Measurements from ENCODE around the gene PTPRN2.
"Not testable (repeated sequence)": the region's sequence is repeated elsewhere in the genome, so short reads cannot be mapped to it uniquely, and the experiment has no call there.

The PTPRN2 gene

DNA sequence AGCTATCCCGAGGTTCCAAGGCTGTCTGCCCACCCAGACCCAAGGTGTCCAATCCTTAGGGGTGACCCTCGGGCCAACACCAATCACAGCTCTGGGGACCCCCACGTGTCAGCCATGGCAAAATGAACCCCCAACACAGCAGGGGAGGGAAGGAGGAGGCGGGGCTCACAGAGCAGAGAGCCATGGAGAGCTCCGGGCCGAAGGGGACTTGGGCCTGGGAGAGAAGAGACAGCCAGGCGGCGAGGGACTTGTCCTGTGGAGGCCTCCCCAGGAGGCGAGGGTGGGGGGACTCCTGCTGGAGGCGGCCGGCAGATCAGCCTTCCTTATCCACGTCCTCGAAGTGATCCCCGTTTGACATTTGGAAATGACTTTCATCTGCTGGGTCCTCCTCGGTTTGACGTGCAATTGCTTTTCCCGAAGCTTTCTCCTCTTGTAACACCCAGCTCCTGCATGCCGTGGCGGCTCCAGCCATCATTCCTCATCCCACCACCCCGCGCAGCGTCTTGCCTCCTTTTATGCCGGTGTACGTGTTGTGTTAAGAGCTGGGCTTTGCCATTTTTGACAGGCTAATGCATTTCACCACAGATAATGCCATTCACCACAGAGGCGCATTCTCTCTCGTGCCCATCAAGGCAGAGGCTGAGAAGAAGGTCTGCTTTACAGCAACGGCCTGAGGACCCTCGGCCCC, 913.5 kb downstream of the PTPRN2 start:
- Mint-ChIP-seq H3K27me3 (peaks cover 100% of the 10 kb centered on the region), H3K9me3 (no peaks in the 10 kb centered on the region), H3K36me3 (ENCODE audit: insufficient read depth) (no peaks in the 10 kb centered on the region), H3K4me3 (no peak overlapping the region), H3K4me1 (peaks cover 6% of the 10 kb centered on the region), H3K27ac (ENCODE audit: low read depth) (no peak overlapping the region)
- no peak for ATAC-seq (replicated peaks; ENCODE audit: extremely low read depth, poor library complexity, severe bottlenecking)
- DNase-seq (ENCODE audit: low spot score in 2 of 2), result no peak

DNA sequence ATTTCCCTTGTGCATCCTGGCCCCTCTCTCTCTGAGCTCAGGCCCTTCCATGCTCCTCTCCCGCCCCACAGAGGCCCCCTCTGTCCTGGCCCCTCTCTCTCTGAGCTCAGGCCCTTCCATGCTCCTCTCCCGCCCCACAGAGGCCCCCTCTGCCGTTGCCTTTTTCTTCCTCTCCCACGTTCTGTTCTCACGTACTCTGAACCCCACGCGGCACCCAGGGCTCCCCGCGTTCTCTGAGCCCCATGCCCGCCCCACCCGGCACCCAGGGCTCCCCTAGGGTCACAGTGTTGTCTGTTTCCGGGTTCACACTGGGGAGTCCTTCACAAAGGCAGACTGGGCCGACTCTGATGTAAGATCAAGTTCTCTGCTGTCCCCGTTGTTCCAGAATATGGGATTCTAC, 914.0 kb downstream of the PTPRN2 start:
- H3K4me1 Mint-ChIP-seq, result peaks cover 9% of the 10 kb centered on the region
- no peak for ATAC-seq (replicated peaks; ENCODE audit: extremely low read depth, poor library complexity, severe bottlenecking)
- H3K27ac Mint-ChIP-seq (ENCODE audit: low read depth), result no peak overlapping the region
- no peaks in the 10 kb centered on the region for H3K9me3 Mint-ChIP-seq
- peaks cover 100% of the 10 kb centered on the region for H3K27me3 Mint-ChIP-seq
- H3K4me3 Mint-ChIP-seq, result no peak overlapping the region
- H3K36me3 Mint-ChIP-seq (ENCODE audit: insufficient read depth), result no peaks in the 10 kb centered on the region
- DNase-seq (ENCODE audit: low spot score in 2 of 2), result no peak

DNA sequence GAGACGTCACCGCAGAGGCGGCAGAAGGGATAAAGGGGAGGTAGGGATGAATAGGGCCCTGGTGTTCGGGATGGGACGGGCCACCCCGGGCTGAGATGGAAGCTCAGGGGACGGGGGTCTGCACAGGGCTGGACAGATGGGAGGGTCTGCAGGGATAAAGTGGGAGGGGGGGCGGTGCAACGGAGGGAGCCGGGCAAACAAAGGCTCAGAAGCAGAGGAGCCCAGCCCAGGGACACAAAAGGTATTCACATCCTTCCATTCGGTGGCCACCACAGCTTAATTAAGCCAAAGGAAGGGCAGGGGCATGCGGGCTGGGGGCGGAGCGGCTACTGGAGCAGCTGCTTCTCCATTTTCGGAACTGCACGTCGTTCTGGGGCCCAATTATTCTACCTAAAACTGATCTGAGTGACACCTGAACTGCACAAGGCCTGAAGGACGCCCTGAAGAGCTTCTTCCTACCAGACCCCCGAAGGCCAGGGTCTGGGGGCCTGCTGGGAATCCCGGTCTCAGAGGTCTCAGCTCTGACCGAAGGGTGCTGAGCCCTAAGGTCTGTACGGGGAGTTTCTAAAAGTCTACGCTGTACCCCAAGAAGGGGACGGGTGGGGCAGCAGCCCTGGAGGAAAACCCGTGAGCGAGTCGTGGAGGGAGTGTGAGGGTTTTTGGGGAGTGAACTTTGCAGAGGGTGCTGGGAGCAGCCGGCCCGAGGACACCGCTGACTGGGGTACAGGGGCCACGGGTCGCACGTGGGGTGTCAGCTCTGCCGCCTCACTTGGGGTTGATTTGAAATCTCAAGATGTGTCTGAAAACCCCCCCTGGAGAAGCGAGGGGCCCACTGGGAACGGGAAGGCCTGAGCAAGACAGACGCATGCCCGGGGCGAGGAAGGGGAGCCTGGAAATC, 916.0 kb downstream of the PTPRN2 start:
- no peaks in the 10 kb centered on the region for H3K36me3 Mint-ChIP-seq (ENCODE audit: insufficient read depth)
- H3K27me3 Mint-ChIP-seq, result peaks cover 92% of the 10 kb centered on the region
- no peak overlapping the region for H3K4me3 Mint-ChIP-seq
- ATAC-seq (replicated peaks; ENCODE audit: extremely low read depth, poor library complexity, severe bottlenecking), result no peak
- no peak overlapping the region for H3K27ac Mint-ChIP-seq (ENCODE audit: low read depth)
- no peak for DNase-seq (ENCODE audit: low spot score in 2 of 2)
- peaks cover 9% of the 10 kb centered on the region for H3K4me1 Mint-ChIP-seq
- no peaks in the 10 kb centered on the region for H3K9me3 Mint-ChIP-seq

DNA sequence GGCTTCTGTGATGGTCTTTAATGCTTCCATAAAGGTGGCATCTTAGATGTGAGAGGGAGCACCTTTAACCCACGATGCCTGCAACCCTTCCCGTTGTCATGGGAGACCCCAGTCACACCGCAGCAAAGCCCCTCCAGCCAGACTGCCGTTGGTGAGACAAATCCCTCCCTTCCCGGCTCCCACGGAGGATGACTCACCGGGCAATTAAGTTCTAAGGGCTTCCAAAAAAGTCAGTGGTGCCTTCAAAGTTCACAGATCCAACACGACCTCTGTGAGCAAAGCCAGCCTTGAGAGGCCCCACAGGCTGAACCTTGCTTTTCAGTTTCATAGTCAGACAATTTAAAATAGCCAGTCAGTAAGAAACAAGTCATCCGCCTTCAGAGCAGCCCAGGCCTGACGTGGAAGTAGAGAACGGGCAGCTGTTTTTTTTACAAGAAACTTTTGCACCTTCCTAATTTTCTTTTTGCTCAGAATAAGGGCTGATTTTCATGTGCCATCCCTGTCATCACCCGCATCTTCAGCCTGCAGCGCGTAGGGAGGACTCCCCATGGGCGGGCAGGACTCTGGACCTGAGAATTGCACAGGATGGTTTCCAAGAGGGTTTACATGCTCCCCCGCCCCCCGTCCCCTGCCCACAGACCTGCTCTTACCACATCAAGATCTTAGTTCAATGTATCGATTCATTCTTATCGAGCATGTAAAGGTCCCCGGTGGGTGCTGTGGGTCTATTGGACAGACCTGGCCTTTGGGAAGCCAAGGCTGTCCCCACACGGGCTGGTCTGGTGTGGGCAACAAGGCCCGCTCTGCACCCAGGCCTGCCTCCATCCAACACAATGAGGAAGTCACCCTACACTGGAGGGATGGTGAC, 916.9 kb downstream of the PTPRN2 start:
- H3K4me3 Mint-ChIP-seq, result no peak overlapping the region
- H3K27me3 Mint-ChIP-seq, result peaks cover 83% of the 10 kb centered on the region
- no peak overlapping the region for H3K27ac Mint-ChIP-seq (ENCODE audit: low read depth)
- H3K9me3 Mint-ChIP-seq, result no peaks in the 10 kb centered on the region
- no peak for ATAC-seq (replicated peaks; ENCODE audit: extremely low read depth, poor library complexity, severe bottlenecking)
- no peak for DNase-seq (ENCODE audit: low spot score in 2 of 2)
- no peaks in the 10 kb centered on the region for H3K36me3 Mint-ChIP-seq (ENCODE audit: insufficient read depth)
- peaks cover 8% of the 10 kb centered on the region for H3K4me1 Mint-ChIP-seq

DNA sequence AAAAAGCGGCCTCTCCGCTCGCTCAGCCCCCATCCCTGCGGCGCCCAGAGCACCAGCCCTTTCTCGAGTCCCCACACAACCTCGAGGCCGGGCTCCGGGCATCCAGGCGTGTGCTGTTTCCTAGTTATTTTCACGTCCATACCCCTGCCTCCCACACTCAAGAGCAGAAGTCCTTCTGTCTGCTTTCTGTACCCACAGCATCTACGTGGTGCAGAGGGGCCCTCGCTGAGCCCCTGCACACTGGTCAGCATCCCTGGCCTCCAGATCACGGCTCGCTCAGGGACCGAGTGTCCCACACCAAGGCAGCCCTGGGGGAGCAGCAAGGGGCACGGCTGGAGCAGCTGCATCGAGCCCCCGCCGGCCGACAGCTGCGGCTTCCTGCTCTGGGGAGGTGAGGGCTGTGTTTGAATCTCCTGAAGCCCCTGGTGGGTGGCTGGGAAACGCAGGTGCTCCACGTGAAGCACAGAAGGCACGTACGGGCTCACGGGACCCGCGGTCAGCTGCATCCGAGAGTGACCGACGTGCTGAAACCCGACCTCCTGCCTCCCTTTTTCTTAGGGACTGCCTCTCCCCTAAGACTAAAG, 917.8 kb downstream of the PTPRN2 start:
- H3K9me3 Mint-ChIP-seq, result no peaks in the 10 kb centered on the region
- peaks cover 75% of the 10 kb centered on the region for H3K27me3 Mint-ChIP-seq
- DNase-seq (ENCODE audit: low spot score in 2 of 2), result no peak
- H3K4me3 Mint-ChIP-seq, result no peak overlapping the region
- no peaks in the 10 kb centered on the region for H3K36me3 Mint-ChIP-seq (ENCODE audit: insufficient read depth)
- H3K27ac Mint-ChIP-seq (ENCODE audit: low read depth), result no peak overlapping the region
- no peak for ATAC-seq (replicated peaks; ENCODE audit: extremely low read depth, poor library complexity, severe bottlenecking)
- H3K4me1 Mint-ChIP-seq, result peaks cover 8% of the 10 kb centered on the region

DNA sequence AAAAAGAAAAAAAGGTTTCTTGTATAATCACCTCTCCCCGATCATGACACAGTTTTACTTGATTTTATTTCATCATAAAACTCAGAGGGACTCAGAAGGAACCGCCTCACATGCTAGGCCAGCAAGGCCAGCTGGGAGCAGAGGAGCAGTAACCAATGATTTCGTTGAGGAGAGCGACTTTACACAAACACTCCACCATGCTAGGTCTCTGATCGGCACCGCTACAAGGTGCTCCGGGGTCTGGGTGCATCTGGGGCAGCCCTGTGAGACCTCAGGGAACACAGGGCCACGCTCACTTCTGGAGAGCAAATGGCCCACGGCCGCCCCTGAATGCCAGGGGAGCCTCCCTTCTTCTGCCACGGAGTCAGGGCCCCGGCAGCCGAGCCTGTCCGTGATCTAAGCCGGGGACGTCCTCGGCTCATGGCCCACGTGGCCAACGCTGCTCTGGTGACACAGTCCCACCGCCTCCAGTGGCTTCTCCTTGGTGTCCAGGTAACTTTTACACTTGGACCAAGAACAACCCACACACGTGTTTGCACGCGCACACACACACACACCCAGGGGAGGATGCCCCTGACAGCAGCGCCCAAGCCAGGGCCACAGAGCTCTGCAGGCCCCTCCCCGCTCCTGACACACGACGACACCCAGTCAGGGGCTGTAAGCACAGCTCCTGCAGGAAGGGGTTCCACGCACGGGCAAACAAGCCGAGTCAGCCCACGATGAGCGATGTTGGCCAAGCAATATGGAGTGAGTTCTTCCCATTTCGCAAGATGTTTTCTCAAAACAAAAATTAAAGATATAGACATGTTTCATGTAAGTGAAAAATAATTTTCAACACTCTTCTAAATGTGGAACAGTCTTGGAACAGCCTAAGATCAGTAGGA, 918.5 kb downstream of the PTPRN2 start:
- ATAC-seq (replicated peaks; ENCODE audit: extremely low read depth, poor library complexity, severe bottlenecking) (no peak), DNase-seq (ENCODE audit: low spot score in 2 of 2) (no peak)
- H3K27ac Mint-ChIP-seq (ENCODE audit: low read depth), result no peak overlapping the region
- H3K4me1 Mint-ChIP-seq, result peaks cover 8% of the 10 kb centered on the region
- H3K9me3 Mint-ChIP-seq, result no peaks in the 10 kb centered on the region
- H3K4me3 Mint-ChIP-seq, result no peak overlapping the region
- peaks cover 67% of the 10 kb centered on the region for H3K27me3 Mint-ChIP-seq
- H3K36me3 Mint-ChIP-seq (ENCODE audit: insufficient read depth), result no peaks in the 10 kb centered on the region

DNA sequence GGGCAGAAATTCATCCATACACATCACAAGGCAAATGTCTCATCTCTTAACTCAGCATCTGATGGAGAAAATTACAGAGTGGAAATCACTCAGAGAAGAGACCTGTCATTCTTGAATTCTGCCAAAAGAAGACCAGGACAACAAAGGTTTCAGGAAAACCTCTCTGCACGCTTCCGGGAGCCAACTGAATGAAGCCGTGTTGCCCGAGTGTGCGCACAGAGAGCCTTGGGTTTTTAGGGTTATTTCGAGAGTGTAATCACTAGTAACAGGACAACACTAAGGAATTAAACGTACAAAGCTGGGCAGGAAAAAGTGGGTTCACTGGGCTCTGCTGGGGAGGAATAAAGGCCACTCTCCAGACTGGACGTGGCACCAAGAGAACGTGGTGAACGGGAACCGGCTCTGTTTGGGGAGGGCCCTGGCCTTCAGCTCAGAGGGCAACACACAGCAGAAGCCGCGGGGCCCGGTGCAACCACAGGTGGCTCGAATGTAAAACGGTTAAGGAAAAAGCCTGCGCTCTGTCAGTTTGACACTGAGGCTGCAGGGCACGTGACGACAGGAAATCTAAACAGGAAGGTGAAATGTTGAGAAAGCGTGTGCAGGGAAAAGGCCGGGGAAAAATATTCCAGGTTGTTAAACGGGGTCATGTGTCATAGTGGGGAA, 919.3 kb downstream of the PTPRN2 start:
- Mint-ChIP-seq H3K4me3 (no peak overlapping the region), H3K27ac (ENCODE audit: low read depth) (no peak overlapping the region), H3K27me3 (peaks cover 59% of the 10 kb centered on the region), H3K36me3 (ENCODE audit: insufficient read depth) (no peaks in the 10 kb centered on the region), H3K4me1 (peaks cover 8% of the 10 kb centered on the region), H3K9me3 (no peaks in the 10 kb centered on the region)
- no peak for DNase-seq (ENCODE audit: low spot score in 2 of 2)
- no peak for ATAC-seq (replicated peaks; ENCODE audit: extremely low read depth, poor library complexity, severe bottlenecking)

DNA sequence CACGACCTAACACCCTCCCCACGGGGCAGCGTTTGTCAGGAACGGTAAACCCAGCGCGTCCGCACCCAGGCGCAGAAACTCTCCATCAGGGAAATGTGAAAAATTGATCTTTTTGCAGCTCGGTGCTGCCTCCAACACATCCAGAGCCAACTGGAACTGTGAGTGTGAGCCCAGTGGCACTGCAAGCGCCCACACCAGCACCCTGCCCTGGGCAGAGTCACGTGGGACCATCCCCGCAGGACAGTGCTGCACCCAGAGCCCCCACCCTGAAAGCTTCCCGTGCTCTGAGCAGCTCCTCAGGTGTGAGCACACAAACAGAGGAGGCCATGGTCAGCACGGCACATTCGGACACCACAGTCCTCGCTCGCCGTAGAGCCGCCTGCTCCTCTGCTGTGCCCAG, 919.9 kb downstream of the PTPRN2 start:
- Mint-ChIP-seq H3K27ac (ENCODE audit: low read depth) (no peak overlapping the region), H3K36me3 (ENCODE audit: insufficient read depth) (no peaks in the 10 kb centered on the region), H3K9me3 (no peaks in the 10 kb centered on the region), H3K27me3 (peaks cover 53% of the 10 kb centered on the region), H3K4me1 (peaks cover 8% of the 10 kb centered on the region), H3K4me3 (no peak overlapping the region)
- DNase-seq (ENCODE audit: low spot score in 2 of 2), result no peak
- no peak for ATAC-seq (replicated peaks; ENCODE audit: extremely low read depth, poor library complexity, severe bottlenecking)

DNA sequence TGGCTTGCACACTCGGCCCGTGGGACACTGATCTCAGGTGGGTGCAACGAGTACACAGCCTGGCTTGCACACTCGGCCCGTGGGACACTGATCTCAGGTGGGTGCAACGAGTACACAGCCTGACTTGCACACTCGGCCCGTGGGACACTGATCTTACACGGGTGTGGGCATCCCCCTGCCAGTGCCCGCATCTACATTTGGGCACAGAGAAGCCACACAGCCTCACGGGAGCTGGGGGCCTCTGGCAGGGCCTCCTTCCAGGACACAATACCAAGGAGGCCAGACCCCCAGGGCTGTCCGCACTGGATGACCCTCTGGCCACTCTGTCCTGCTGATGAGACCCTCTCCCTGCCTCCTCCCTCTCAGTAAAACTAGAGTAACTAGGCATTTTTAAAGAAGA, 920.4 kb downstream of the PTPRN2 start:
- DNase-seq (ENCODE audit: low spot score in 2 of 2), result no peak
- Mint-ChIP-seq H3K36me3 (ENCODE audit: insufficient read depth) (no peaks in the 10 kb centered on the region), H3K4me1 (peaks cover 8% of the 10 kb centered on the region), H3K27ac (ENCODE audit: low read depth) (no peak overlapping the region), H3K4me3 (no peak overlapping the region), H3K27me3 (peaks cover 49% of the 10 kb centered on the region), H3K9me3 (no peaks in the 10 kb centered on the region)
- ATAC-seq (replicated peaks; ENCODE audit: extremely low read depth, poor library complexity, severe bottlenecking), result no peak

DNA sequence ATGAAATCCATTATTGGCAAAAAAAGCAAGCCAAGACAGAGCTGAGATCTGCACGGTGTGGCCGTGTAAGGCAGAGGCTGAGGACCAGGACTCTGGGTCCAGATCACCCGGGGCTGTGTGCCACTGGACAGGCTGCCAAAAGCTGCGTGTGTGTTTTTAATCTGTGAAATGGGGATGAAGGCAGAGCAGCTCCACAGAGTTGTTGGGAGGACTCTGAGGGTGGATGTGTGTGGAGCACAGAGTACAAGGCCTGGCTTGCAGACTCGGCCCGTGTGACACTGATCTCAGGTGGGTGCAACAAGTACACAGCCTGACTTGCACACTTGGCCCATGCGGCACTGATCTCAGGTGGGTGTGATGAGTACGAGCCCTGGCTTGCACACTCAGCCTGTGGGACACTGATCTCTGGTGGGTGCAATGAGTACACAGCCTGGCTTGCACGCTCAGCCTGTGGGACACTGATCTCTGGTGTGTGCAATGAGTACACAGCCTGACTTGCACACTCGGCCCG, 921.0 kb downstream of the PTPRN2 start:
- Mint-ChIP-seq H3K9me3 (no peaks in the 10 kb centered on the region), H3K27ac (ENCODE audit: low read depth) (no peak overlapping the region), H3K4me1 (peaks cover 8% of the 10 kb centered on the region), H3K27me3 (peaks cover 42% of the 10 kb centered on the region), H3K36me3 (ENCODE audit: insufficient read depth) (no peaks in the 10 kb centered on the region), H3K4me3 (no peak overlapping the region)
- ATAC-seq (replicated peaks; ENCODE audit: extremely low read depth, poor library complexity, severe bottlenecking), result no peak
- DNase-seq (ENCODE audit: low spot score in 2 of 2), result no peak

DNA sequence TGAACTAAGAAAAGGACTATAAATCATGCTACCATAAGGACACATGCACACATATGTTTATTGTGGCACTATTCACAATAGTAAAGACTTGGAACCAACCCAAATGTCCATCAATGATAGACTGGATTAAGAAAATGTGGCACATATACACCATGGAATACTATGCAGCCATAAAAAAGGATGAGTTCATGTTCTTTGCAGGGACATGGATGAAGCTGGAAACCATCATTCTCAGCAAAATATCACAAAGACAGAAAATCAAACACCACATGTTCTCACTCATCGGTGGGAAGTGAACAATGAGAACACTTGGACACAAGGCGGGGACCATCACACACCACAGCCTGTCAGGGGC, 922.0 kb downstream of the PTPRN2 start:
- H3K9me3 Mint-ChIP-seq; H3K4me1 Mint-ChIP-seq; H3K36me3 Mint-ChIP-seq (ENCODE audit: insufficient read depth); H3K27ac Mint-ChIP-seq (ENCODE audit: low read depth); ATAC-seq (replicated peaks; ENCODE audit: extremely low read depth, poor library complexity, severe bottlenecking); DNase-seq (ENCODE audit: low spot score in 2 of 2); H3K4me3 Mint-ChIP-seq: not testable (repeated sequence)
- H3K27me3 Mint-ChIP-seq, result peaks cover 32% of the 10 kb centered on the region

Measured in central memory CD8-positive, alpha-beta T cell (primary cell).